Measurements from ENCODE around the gene PGM1. TPM values are rescaled to one million over a fixed set of nuclear protein-coding genes. Genes with fewer than 3 reads are reported as not detected.

The PGM1 gene
- total RNA-seq, 1 donor from 2014 or later = 180 TPM

DNA sequence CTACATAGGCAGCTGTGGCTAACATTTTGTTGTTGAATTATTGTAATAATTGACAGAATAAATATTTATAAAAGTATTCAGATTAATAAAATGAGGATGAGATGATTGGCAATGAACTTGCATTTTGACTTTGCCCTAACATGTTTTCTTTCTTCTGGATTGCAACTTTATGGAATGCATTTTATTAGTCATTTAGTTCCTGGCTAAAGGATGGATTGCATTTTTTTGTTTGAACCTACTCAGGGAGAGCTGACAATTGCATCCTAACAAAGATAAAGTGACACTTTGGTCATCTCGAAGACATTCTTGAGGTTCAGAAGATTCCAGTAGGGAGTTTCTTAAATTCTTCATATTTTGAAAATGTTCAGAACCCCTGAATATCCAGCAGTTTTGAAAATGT is 37.5 kb downstream of the PGM1 start:
- no peak for DNase-seq (ENCODE audit: low spot score)

DNA sequence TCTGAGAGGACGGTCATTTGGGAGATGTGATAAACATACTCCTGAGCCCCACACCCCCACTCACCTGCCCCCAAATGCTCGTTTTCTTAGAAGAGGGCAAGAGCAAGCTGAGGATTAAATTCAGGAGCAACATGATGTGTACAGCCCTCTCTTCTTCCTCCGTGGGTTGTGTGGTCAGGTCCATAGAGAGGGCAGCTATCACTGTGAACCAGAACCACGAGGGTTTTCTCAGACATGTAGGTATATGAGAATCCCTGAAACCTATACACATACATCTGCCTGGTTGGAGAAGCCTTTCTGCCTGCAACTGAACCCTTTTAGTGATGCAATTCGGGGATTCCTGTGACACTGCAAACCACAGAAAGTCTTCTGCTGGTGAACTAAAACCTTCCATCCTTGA is 38.9 kb downstream of the PGM1 start:
- no peak for DNase-seq (ENCODE audit: low spot score)

DNA sequence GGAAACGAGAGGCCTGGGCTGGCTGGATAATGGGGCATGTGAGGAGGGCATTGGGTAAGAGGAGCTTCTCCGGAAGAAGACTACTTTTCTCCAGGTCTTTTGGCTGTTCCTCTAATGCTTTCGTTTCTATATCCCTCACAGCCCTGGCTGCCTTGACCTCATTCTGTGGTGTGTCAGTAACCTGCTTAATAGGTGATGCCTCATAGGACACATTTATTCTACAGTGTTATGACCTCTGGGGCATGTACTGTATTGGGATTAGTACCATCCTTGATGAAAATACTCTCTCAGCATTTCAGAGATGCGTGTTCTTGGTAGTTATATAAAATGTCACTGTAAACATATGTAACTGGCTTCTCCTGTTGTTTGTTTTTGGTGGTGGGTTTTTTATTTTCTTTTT is 40.1 kb downstream of the PGM1 start:
- no peak for DNase-seq (ENCODE audit: low spot score)

DNA sequence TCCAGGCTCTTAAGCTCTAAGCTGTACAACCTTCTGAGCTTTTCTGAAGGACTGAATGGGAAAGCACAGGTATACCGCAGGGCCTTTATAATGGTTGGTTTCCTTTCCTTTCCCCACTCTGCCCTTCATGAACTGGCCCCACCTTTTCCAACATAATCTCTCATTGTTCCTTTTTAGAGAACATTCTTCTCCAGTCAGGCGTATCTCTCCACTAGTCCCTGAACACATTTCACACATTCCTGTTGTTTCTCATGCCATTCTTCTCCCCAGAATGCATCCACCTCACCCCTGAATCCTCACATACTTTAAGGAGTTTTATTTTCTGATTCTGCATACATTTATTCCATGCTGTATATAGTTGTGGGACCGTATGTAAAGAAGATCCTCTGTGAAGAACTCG is 41.3 kb downstream of the PGM1 start:
- no peak for DNase-seq (ENCODE audit: low spot score)

DNA sequence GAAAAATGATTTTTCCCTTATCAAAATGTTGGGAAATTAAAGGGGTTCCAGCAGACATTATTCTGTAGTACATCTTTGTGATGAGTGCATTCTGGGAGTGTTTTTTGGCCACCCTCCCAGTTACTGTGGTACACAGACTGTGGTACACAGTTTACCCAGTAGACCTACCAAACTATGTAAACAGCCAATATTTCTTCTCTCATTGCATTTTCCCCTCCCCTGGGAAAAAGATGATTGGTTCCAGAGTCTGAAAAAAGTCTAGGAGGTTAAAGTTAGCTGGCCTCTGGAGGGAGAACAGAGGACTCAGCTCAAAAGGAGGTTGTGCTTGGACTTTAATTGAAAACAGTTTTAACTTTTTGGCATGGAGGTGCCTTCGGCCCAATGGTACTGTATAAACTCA is 42.5 kb downstream of the PGM1 start:
- DNase-seq (ENCODE audit: low spot score) = no peak

DNA sequence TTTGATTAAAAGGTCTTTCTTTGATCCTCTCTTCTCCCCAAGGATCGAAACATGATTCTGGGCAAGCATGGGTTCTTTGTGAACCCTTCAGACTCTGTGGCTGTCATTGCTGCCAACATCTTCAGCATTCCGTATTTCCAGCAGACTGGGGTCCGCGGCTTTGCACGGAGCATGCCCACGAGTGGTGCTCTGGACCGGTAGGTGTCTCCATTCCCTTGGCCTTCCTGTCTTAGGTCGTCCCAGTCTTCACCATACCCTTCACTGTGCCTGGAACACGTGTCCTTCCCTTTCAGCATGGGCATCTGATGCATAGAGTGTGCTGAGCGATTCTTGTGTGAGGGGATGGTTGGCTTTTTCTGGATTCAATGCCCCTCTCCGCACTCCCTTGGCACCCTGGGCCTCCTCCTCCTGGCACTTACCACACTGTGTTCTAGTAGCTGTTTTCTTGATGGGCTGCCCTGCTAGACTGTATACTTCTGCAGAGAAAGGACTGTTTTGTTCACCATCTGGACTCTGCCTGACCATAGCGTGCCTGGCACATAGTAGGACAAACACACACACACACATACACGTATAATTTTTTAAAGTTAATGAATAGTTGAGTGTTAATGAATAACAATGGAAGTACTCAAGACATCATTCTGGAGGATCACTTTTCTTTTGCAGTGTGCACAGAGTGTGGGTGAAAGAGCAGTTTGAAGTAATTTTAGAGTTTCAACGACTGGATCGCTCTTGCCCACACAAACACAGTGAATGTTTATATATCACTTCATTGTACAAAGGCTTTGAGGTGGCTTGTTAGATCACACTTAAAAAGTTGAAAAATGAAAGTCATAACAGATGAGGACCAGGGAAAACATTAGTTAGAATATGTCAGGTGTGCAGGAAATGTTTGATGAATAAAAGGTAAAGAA is 43.2 kb downstream of the PGM1 start:
- DNase-seq (ENCODE audit: low spot score) = no peak

DNA sequence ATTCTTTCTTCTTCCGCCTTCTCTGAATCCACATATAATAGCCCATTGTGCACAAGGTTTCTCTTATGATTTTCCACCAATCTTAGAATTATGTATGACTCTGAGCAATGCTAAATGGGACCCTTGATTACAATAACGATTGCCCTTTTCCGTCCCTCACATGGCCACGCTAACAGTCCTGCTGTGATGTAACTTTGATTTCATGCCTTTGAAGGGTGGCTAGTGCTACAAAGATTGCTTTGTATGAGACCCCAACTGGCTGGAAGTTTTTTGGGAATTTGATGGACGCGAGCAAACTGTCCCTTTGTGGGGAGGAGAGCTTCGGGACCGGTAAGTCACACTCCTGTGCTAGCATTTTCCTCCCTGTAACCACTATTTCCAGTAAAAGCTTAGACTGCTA is 45.3 kb downstream of the PGM1 start:
- DNase-seq (ENCODE audit: low spot score) = no peak

DNA sequence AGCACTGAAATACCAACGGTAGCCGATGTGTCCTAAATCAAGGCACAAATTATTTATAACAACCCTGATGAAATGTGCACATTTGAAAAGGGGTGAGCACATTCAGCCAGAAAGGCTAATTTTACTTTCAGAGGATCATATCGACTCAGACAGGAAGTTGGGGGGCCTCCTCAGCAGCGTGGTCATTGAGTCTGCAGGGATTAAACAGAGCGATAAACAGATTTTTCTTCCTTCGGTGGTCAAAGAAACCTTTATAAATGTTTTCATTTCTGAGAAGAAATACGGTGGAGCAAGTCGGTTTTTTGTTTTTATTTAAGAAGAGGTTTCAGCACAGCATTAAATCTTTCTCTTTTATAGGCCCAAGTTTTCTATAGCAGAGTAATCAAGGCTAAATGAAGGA is 45.7 kb downstream of the PGM1 start:
- no peak for DNase-seq (ENCODE audit: low spot score)

DNA sequence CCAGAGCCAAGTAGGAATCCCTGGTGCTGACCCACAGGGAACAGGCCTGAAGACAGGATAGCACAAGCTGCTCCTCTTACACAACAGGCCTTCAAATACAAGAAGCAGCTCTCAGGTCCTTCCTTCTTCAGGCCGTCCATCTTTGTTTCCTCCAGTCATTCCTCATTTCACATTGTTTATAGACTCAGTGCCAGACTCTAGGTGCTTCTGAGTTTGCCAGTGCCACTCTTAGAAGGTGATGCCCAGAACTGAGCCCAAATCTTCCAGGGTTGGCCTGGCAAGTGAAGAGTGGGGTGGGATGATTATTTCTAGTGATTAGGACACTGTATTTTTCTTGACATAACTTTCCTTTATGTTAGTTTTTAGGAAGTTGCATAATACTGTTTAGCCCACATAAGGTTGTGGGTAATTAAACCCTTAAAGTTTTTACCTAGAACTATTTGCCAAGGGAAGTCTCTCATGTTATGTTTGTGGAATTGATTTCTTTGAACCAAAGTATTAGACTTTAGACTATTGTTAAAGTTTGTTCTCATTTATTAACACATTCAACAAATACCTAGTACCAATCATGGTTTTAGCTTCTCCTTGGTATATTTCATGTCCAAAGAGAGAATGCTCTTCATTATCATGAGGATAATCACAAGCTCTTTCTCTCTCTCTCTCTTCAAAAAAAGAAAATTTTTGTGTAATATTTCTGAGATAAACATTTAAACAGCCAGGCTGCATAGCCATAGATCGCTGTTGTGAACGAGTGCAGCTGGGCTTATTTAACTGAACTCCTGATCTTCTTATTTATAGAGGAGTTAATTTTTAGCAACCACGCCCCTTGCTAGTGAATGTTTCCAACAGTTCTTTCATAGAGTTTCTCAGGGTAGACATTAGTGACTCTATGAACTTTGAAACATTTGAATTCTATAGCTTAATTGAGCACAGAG is 47.7 kb downstream of the PGM1 start:
- DNase-seq (ENCODE audit: low spot score) = no peak

DNA sequence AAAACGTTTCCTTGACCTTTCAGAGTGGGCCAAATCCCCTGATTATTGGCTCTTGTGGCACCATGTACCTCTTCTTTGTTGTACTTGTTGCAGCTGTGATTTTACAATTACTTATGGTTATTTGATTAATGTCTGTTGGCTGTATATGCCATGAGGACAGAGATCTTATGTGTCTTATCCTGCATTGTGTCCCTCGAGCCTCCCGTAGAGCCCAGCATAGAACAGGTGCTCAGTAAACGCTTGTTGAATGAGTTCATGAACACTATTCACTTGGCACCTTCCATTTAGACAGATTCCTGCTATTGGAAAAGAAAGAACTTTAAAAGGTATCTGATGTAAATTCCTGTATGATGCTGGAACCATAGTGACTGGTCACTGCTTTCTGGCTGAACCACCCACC is 48.4 kb downstream of the PGM1 start:
- no peak for DNase-seq (ENCODE audit: low spot score)

DNA sequence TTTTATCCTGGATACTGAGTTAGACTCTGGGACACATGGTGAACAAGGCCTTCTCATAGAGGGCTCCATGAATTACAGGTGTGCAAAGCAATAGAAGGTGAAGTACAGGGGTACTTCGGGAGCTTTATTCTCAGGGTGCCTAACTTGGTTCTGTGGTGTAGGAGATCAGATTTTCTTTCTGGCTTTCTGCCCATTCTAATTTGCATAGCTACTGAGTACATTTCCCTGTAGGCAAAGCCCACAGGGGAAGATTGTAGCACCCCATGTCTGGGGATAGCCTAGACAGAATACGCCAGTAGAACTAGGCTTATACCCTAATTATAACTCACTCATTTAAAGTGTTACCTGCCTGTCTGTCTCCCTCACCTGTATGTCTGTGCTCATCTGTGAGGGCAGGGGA is 49.7 kb downstream of the PGM1 start:
- no peak for DNase-seq (ENCODE audit: low spot score)

DNA sequence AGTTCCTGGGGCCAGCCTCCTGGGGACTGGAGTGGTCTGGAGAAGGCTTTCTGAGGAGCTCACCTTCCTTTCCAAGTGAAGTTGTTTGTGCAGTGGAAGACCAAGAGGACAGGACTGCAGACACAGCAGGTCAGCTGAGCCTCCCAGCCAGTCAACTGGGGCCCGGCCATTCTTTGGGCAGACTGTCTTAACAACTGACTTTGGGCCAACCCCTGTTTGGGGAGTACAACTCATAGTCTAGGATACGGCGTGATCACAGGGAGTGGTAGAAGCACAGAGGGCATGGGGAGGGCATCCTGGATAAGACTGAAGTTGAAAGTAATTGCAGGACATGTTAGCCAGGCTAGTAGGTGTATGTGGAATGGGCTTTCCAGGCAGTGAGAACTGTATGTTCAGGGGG is 50.3 kb downstream of the PGM1 start:
- no peak for DNase-seq (ENCODE audit: low spot score)

DNA sequence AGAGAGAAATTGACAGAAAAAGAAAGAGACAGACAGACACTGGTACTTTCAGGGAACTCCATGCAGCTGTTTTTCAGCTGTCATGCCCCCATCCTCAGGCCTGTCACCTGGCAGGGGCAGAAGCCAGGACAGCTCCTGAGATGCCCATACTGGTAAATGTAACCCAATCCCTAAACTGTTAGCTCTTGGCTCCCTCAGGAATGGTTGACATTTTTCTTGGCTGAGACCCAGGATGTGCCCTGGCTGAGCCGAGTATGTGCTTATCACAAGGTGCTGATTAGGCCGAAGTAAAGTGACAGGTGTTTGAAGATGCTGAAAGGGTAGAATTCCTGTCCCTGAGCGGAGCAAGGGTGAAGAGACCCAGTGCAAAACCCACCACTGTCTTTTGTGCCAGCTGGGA is 50.7 kb downstream of the PGM1 start:
- no peak for DNase-seq (ENCODE audit: low spot score)

DNA sequence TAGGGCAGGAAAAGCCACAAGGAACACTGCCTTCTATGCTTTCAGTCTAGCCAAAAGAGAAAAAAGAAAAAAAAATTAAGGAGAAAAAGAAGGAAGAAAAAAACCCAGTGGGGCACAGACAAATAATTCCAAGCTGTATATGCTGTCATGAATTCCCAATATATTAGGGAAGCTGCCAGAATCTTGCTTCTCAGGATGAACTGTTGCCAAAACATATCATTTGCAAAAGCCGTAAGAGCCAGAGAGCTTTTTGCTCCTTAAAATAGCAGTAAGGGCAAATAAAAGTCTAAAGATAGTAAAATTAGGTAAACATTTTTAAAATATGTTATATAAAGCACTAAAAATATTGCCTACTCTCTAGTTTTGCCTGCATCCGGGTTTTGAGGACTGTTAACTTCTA is 52.1 kb downstream of the PGM1 start:
- DNase-seq (ENCODE audit: low spot score) = no peak

DNA sequence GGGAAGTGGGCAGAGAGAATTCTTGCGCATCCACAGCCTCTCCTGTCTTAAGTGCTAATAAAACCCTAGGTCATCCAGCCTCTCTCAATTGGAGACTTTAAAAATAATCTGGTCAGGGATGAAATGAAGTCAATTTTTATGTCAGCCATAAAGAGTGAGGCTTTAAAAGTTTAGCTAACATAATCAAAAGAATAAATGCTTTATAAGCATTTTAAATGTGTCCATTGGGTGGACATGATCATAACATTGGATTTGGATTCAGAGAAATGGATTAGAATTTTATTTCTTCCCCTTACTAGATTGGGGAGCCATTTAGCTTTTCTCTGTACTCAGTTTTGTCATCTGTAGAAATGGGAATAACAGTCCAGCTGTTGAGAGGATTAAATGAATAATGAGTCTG is 55.5 kb downstream of the PGM1 start:
- no peak for DNase-seq (ENCODE audit: low spot score)

DNA sequence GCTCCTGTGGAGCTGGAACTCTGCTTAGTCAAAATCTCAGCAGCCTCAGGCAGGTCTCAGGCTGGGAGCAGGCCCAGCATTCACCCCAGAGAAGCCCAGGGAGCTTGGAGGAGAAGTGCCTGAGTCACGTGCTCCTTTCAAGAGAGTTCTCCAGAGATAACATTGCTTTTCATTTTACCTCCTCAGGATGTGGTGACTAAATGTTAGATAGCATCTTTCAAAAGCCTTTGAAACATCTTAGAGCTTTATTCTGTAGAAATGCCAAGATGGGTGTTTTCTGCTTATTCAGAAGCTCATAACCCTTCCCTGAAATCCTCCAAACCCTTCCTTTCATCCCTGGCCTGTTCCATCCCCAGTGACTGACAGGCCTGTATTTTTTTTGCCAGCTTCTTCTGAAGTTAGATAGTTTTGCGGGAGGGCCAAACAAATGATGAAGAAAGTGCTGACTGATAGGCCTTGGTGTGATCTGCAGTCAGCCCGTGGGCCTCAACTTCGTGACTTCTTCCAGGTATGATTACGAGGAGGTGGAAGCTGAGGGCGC is 58.0 kb downstream of the PGM1 start:
- no peak for DNase-seq (ENCODE audit: low spot score)

DNA sequence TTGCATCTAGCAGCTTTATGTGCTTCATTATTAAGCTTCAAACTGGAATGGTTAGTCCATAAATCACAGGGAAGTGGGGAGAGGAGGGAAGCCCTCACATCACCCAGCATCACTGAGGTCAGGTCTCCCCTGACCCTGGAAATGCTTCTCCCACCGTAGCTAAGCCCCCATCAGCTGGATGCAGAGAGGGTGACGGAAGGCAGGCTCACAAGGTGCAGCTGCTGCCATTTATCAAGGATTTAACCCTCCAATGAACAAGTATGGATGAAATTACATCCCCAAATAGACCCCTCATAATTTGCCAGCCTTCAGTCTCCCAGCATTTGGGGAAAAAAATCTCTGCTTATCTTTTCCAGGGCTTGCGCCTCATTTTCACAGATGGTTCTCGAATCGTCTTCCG is 60.8 kb downstream of the PGM1 start:
- no peak for DNase-seq (ENCODE audit: low spot score)

DNA sequence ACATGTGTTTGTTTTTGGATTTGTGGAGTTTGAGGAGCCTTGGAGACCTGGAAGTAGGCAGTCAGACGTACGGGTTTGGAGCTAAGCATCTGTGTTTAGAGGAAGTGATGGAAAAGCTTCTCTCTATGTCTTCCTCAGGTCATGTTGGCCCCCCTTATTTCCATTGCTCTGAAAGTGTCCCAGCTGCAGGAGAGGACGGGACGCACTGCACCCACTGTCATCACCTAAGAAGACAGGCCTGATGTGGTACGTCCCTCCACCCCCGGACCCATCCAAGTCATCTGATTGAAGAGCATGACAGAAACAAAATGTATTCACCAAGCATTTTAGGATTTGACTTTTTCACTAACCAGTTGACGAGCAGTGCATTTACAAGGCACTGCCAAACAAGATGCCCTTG is 66.2 kb downstream of the PGM1 start:
- DNase-seq (ENCODE audit: low spot score) = no peak

DNA sequence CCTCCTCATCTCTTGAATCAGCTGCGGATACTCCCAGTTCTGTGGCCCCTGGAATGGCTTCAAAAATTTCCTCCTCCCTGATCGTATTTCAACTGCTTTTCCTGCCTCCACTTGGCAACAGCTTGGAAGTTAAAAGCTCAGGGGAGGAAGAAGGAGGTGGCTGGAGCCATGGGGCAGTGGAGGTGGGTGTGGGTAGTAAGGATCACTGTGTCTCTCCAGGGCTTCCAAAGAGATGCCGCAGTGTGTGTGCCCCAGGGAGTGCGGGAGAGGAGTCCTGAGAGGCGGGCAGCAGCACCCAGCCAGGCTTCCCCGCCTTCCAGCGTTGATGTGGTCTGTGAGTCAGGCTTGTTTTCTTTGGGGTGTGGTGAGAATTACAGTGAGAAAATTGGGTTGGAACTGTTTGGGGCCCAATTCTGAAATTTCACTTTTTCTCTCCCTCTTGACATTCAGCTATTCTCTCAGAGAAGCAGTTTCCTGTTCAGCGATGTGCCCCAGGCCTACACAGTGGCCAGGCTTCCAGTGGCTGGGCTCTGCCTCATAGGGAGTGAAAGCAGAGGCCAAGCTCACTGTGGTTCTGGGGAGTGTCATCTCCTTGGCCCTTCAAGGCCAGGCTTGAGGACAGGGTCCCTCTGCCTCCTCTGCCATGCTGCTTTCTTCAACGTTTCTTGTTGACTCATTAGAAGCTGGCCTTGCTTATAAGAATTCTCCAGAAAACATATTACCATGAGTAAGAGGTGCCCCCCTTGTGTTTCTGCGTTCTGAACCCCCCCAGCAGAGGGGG is 69.0 kb downstream of the PGM1 start:
- no peak for DNase-seq (ENCODE audit: low spot score)

DNA sequence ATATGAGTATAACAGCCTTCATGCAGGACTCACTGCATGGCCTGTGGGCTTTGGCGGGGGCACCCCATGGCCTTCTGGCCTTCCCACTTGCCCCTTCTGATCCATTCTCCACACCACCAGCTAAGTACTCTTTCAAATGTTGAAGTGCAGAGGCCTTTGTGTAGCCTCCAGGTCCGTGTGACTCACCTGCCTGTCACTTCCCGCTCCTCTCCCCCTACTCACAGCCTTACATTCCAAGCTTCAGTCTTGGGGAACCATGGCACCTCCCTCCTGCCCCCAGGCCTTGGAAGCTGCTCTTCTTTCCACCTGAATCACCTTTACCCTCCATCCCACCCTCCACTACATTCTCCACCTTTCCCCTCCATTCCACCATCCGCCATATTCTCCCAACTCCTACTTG is 69.6 kb downstream of the PGM1 start:
- no peak for DNase-seq (ENCODE audit: low spot score)

DNA sequence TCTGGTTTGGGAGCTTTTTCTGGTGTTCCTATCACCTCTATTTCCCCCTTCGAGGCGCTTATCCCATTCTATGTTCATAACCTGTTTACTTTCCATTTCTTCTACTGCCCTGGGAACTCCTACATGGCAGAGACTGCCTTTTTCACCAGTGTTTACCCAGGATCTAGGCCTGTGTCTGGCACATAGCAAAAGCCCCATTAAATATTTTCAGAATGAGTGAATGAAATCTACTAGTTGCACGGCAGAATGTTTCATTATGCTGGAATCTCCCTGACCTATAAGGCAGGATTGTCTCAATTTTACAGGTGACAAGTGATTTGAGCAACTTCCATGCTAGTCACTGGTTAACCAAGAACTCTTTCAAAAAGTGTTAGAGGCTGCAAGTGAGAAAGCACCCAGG is 70.1 kb downstream of the PGM1 start:
- DNase-seq (ENCODE audit: low spot score) = no peak

Data from mesenteric fat pad (tissue), 1 donor.